GDM1 (cell line): ENCODE measurements around the gene AP5Z1.

Experiments used
- DNase-seq: peaks from one replicate; lab custom pipeline; 2025; lab: John Stamatoyannopoulos, UW

The AP5Z1 gene

GRCh38 chr7:4745971-4746919, 29.2 kb upstream of the AP5Z1 start:
- peak; percentile 3 for DNase-seq

GRCh38 chr7:4747013-4747412, 28.4 kb upstream of the AP5Z1 start:
- no peak for DNase-seq

GRCh38 chr7:4747746-4748145, 27.7 kb upstream of the AP5Z1 start:
- DNase-seq = no peak

- no peak for DNase-seq
Measured at GRCh38 chr7:4748231-4748681, 27.2 kb upstream of the AP5Z1 start.

- no peak for DNase-seq
Measured at GRCh38 chr7:4749363-4749762, 26.1 kb upstream of the AP5Z1 start.

GRCh38 chr7:4749798-4750197, 25.6 kb upstream of the AP5Z1 start:
- DNase-seq = no peak

- DNase-seq = no peak
Measured at GRCh38 chr7:4751398-4751947, 23.9 kb upstream of the AP5Z1 start.

GRCh38 chr7:4753598-4754432, 21.6 kb upstream of the AP5Z1 start:
- DNase-seq = peak; percentile 9

- no peak for DNase-seq
Measured at GRCh38 chr7:4754433-4755010, 20.9 kb upstream of the AP5Z1 start.

- no peak for DNase-seq
Measured at GRCh38 chr7:4755045-4755444, 20.4 kb upstream of the AP5Z1 start.

GRCh38 chr7:4758111-4758510, 17.3 kb upstream of the AP5Z1 start:
- no peak for DNase-seq

- no peak for DNase-seq
Measured at GRCh38 chr7:4758791-4759190, 16.6 kb upstream of the AP5Z1 start.

- no peak for DNase-seq
Measured at GRCh38 chr7:4759211-4759610, 16.2 kb upstream of the AP5Z1 start.

- no peak for DNase-seq
Measured at GRCh38 chr7:4760952-4761351, 14.5 kb upstream of the AP5Z1 start.

GRCh38 chr7:4762121-4763055, 13.0 kb upstream of the AP5Z1 start:
- DNase-seq = no peak

- DNase-seq = no peak
Measured at GRCh38 chr7:4763091-4763793, 12.2 kb upstream of the AP5Z1 start.

GRCh38 chr7:4763794-4764185, 11.6 kb upstream of the AP5Z1 start:
- DNase-seq = no peak

GRCh38 chr7:4764402-4765007, 10.9 kb upstream of the AP5Z1 start:
- DNase-seq = no peak

GRCh38 chr7:4765776-4766490, 9.5 kb upstream of the AP5Z1 start:
- no peak for DNase-seq
